Stimulated activated CD8-positive, alpha-beta memory T cell treated with anti-CD3 and anti-CD28 coated beads, Interleukin-12 subunit alpha, Interleukin-12 subunit beta, amount 100 ng/mL, for 24 hours (primary cell): ENCODE data around the gene STX17.
"Not testable (repeated sequence)": the region's sequence is repeated elsewhere in the genome, so short reads cannot be mapped to it uniquely, and the experiment has no call there.

Experiments
- DNase-seq: peaks from one replicate; pipeline ENCODE4 v3.0.0-alpha.2; 2020; ENCODE audit errors: extremely low read depth

STX17 gene

DNA sequence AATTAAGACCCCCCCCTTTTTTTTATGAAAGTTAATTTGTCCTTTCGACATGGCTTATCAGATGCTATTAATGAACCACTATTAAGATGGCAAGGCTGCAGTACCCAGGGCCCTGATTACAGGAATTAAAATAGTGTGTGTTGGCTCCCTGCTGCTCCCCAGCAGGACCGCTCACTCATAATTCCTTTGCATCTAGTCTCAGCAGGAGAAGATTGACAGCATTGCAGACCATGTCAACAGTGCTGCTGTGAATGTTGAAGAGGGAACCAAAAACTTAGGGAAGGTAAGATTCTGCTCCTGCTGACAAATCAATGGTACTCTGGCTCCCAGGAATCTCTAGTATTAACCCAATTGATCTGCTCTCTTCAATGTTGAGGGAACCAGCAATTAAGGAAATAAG is 61.0 kb downstream of the STX17 start:
- DNase-seq = no peak

DNA sequence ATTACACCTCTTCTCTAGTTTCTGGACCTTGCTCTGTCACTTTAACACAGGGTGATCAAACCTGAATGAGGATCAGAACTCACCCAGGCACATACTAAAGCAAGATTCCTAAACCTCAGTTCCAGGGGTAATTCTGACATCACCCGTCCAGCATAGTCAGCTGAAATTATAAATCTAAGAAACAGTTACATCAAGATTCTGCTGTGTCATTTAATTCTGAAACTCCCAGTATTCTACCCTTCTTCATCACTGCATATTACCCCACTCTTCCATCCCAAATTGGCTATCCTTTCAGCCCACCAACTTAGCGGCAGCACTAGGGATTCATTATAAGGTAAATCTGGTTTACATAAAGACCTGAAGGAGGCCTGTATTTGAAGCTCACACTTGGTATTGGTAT is 64.0 kb downstream of the STX17 start:
- DNase-seq = no peak

GRCh38 chr9:99971410-99971809 is 65.0 kb downstream of the STX17 start:
- no peak for DNase-seq

DNA sequence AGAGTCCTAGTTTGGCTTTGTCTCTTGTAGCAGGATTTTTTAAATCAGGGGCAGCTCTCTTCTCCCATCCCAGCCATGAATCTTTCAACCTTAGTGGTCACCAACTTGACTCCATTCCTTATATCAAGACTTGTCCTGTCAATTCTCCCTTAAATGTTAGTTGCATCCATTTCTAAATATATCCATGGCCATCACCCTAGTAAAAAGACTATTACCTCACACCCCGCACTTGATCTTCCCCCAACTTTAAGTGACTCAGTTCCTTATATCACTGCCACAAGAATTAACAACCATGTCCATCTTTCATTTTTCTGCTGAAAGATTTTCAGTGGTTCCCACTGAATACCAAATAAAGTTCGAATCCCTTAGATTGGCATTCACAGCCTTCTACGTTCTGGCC is 67.0 kb downstream of the STX17 start:
- no peak for DNase-seq

DNA sequence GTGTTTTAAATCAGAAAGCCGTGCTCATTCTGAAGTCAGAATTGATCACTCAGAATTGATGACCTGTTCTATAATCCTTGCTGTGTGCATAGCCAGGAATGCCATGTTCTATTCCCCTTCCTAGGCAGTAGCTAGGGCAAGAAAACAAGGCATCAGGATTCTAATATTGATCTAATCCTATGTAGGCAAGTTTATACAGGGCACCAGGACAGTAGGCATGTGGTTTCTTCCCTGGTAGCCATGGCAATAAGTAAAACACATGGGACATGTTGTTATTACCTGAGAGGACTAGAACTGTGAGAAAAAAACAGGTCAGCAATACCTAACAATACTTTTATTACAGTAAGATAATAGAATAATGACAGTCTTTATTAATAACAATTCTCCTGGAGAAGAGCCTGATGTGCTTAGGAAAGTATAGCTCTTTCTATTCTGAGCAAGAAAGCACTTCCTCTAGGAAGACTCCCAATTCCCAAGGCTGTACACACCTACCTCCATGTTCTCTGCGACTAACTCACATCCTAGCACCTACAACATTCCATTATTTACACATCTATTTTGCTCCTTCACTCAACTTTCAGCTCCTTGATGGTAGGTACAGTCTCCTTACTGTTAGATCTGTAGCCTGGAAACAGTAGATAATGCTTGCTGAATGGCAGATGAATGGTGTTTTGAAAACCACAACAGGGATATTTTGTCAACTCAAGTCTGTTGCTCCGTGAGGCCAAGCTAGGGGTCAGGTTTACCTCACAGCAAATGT is 70.8 kb downstream of the STX17 start:
- DNase-seq = no peak

DNA sequence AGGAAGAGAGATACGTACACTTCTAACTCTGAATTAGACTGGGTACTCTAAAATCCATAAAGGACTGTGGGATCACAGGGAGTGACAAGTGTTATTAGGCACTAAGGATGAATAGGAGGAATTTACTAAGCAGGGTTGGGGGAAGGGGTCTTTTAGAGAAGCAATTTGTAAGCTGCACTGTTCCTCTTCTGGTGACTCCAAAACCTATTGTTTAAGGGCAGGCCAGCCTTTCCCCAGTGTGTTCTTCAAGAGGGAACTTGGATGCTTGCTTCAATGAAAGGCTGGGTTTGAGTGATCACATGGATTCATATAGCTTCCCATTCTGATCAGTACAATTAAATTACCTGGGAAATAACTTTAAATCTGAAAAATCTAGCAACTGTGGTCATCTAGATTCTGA is 71.8 kb downstream of the STX17 start:
- DNase-seq = no peak

DNA sequence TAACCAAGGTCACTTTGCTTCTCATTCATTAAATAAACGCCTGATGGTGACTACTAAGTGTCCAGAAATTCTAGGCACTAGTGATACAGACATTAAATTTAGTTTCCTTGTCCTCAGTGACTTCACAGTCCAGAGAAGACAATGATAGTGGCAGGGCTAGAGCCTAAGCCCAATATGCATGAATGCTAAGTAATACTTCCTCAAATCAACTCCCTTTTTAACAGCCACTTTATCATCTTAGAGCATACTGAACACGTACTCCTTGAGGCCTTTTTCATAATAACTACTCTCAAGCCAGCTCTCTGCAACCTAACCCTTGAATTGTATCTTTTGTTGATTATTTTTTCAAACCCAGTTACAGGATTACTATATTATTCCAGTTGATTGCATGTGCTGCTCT is 74.1 kb downstream of the STX17 start:
- no peak for DNase-seq

- no peak for DNase-seq
Observed at GRCh38 chr9:99986642-99987041, 80.2 kb downstream of the STX17 start.

- not testable (repeated sequence) for DNase-seq
Observed at GRCh38 chr9:99990508-99990907, 84.1 kb downstream of the STX17 start.

- no peak for DNase-seq
Observed at GRCh38 chr9:99998266-99998665, 91.8 kb downstream of the STX17 start.

DNA sequence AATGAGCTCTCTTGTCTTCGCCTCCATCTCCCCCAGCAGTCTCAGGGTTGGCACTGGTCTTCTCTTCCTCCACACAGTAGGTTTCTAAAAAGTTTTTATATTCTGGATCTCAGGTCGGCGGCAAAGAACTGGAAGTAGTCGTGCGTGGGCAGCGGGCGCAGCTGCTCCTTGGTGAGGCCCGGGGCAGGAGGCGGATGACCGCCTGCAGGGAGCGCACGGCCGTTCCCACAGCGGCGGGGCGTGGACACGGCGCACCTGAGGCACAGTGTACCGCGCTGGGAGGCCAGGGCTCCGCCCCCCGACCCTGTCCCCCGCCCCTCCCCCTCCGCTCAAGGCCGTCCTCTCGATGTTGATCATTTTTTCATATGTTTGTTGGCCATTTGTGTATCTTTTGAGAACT is 92.4 kb downstream of the STX17 start:
- no peak for DNase-seq

DNA sequence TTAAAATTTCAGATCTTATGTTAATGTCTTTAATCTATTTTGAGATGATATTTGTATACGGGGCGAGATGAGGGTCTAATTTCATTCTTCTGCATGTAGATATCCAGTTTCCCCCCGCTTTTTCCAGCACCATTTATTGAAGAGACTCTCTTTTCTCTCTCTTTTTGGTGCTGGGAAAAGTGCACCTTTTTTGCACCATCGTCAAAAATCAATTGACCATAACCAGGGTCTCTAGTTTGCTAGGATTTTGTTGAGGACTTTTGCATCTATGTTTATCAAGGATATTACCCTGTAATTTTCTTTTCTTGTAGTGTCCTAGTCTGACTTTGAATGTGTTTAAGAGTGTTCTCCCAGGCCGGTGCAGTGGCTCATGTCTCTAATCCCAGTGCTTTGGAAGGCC is 93.3 kb downstream of the STX17 start:
- DNase-seq = no peak

- DNase-seq = no peak
Observed at GRCh38 chr9:100011062-100011681, 104.7 kb downstream of the STX17 start.

DNA sequence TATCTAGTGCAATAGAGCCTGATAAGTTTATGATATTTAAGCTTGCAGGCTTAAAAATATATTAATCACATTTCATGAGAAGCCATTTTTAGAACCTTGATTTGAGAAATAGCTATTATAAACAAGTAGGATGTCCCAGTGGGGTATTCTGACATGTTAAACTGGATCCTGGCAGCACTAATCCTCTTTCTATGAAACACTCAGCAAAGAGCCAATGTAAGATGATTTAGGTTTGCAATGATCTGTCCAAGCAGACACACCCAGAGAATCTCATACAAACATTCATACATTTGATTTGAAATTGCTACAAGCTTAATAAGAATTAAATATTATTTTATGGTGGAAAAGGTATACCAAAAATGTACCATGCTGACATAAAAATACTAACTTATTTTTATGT is 105.8 kb downstream of the STX17 start:
- DNase-seq = no peak

DNA sequence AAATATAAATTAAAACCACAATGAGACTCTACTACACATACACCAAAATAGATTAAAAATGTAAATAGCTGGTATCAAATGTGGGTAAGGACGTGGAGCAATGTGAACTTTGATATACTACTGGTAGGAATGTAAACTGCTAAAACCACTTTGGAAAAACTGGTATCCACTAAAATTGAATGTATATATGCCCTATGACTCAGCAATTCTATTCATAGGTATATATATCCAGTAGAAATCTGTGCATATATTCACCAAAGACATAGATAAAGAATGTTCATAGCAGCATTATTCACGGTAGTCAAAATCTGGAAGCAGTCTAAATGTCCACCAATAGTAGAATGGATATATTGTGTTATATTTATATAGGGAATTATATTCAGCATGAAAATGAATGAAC is 107.1 kb downstream of the STX17 start:
- no peak for DNase-seq

- no peak for DNase-seq
Observed at GRCh38 chr9:100014846-100015245, 108.4 kb downstream of the STX17 start.

- no peak for DNase-seq
Observed at GRCh38 chr9:100019541-100019940, 113.1 kb downstream of the STX17 start.
